HL-60 (cell line): ENCODE data around the gene GMEB2.
"Not testable (repeated sequence)": the region's sequence is repeated elsewhere in the genome, so short reads cannot be mapped to it uniquely, and the experiment has no call there.

Source experiments
- DNase-seq, 2 experiments: peaks; one replicate each; pipeline ENCODE4 v3.0.0-alpha.2; 2010 to 2020; ENCODE audit warnings: low read depth in 1 of 2, low spot score in 1 of 2
- H3K27ac ChIP-seq: fragments of 250-450 bp; sonication (Bioruptor Pico); replicated peaks from 2 replicates; pipeline ENCODE4 v1.5.1; 2020; ENCODE audit warnings: mild to moderate bottlenecking, moderate library complexity
- H3K27me3 ChIP-seq: fragments of 250-450 bp; sonication (Bioruptor Pico); 2 replicates; pipeline ENCODE4 v1.5.1; 2021; ENCODE audit warnings: mild to moderate bottlenecking, moderate library complexity; ENCODE audit not compliant: insufficient read depth, poor library complexity, severe bottlenecking
- H3K4me3 ChIP-seq: replicated peaks from 2 replicates; pipeline ENCODE4 v1.5.1; 2011; ENCODE audit warnings: mild to moderate bottlenecking, control low read depth, low read length; ENCODE audit not compliant: insufficient read depth
- CTCF ChIP-seq: IDR thresholded peaks from one replicate; pipeline ENCODE4 v1.5.1; 2011; ENCODE audit warnings: low read length, control low read depth, inconsistent platforms; ENCODE audit not compliant: insufficient read depth
- GABPA ChIP-seq: IDR thresholded peaks from 2 replicates; pipeline ENCODE4 v1.6.1; 2012; ENCODE audit warnings: low read depth
- POLR2AphosphoS5 ChIP-seq: IDR thresholded peaks from 2 replicates; pipeline ENCODE4 v1.6.1; 2012; ENCODE audit warnings: low read depth
- REST ChIP-seq: IDR thresholded peaks from 2 replicates; pipeline ENCODE4 v1.6.1; 2012; ENCODE audit warnings: low read depth; ENCODE audit not compliant: insufficient replicate concordance
- SPI1 ChIP-seq: IDR thresholded peaks from 2 replicates; pipeline ENCODE4 v1.6.1; 2012; ENCODE audit warnings: low read depth, mild to moderate bottlenecking, borderline replicate concordance

The GMEB2 gene

GRCh38 chr20:63560856-63561609, 65.9 kb downstream of the GMEB2 start:
- Histone ChIP-seq H3K4me3 (no peak overlapping the region), H3K27me3 (peaks cover 6% of the 10 kb centered on the region), H3K27ac (no peak overlapping the region)
- no peak for DNase-seq
- no peak for TF ChIP-seq CTCF
- TF ChIP-seq POLR2AphosphoS5: no peak
- TF ChIP-seq REST: no peak
- TF ChIP-seq GABPA: no peak
- no peak for TF ChIP-seq SPI1

GRCh38 chr20:63560333-63560805, 66.5 kb downstream of the GMEB2 start:
- Histone ChIP-seq H3K4me3 (no peak overlapping the region), H3K27me3 (peaks cover 3% of the 10 kb centered on the region), H3K27ac (no peak overlapping the region)
- TF ChIP-seq SPI1 (no peak), POLR2AphosphoS5 (no peak), CTCF (no peak), GABPA (no peak), REST (no peak)
- DNase-seq: no peak

- H3K4me3 ChIP-seq, DNase-seq, H3K27me3 ChIP-seq, H3K27ac ChIP-seq: not testable (repeated sequence)
Measured at GRCh38 chr20:63559485-63560332, 67.2 kb downstream of the GMEB2 start.

GRCh38 chr20:63558804-63559484, 68.0 kb downstream of the GMEB2 start:
- H3K27ac ChIP-seq: no peak overlapping the region
- peaks cover 17% of the 10 kb centered on the region for H3K27me3 ChIP-seq
- no peak for TF ChIP-seq SPI1
- TF ChIP-seq REST: no peak
- TF ChIP-seq CTCF: no peak
- TF ChIP-seq POLR2AphosphoS5: no peak
- no peak for TF ChIP-seq GABPA
- no peak for DNase-seq
- H3K4me3 ChIP-seq: no peak overlapping the region
